ENCODE results near the gene POMGNT2.

GRCh38 chr3:43082457-43082856 is 23.4 kb downstream of the POMGNT2 start:
- TF ChIP-seq EZH2 (IDR thresholded peaks at IDR 0.05; ENCODE audit: low read length) (no peak), CTCF (optimal IDR thresholded peaks at IDR 0.05 in 1 of 3, IDR thresholded peaks at IDR 0.05 in 1 of 3, conservative IDR thresholded peaks at IDR 0.05 in 1 of 3; ENCODE audit: extremely low read depth in 1 of 3, insufficient read depth in 2 of 3, low read length in 3 of 3) (no peak)
